ENCODE data around the gene UIMC1. TPM values are rescaled to one million over a fixed set of nuclear protein-coding genes. Genes with fewer than 3 reads are reported as not detected.

The UIMC1 gene
- total RNA-seq, 1 donor from 2014 or later = 72.5 TPM

DNA sequence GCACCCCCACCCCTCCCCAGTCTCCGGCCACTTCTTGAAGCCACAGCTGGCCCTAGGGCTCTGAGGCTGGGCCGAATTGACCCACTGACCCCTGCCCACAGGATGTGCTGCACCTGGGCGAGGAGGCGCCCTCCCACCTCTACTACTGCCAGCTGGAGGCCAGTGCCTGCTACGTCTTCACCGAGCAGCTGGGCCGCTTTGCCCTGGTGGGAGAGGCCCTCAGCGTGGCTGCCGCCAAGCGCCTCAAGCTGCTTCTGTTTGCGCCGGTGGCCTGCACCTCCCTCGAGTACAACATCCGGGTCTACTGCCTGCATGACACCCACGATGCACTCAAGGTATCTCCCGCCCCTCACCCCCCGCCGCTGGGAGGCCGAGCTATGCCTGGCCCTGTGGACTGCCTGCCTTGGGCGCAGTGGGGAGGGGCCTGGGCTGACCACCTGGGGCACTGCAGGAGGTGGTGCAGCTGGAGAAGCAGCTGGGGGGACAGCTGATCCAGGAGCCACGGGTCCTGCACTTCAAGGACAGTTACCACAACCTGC lies 128.7 kb downstream of the UIMC1 start:
- CTCF ChIA-PET = no interaction called here
- Mint-ChIP-seq H3K27me3 (peaks cover 26% of the 10 kb centered on the region), H3K27ac (no peak overlapping the region), H3K36me3 (ENCODE audit: low read depth) (no peaks in the 10 kb centered on the region), H3K4me1 (peaks cover 2% of the 10 kb centered on the region), H3K9me3 (no peaks in the 10 kb centered on the region), H3K4me3 (no peak overlapping the region)
- ATAC-seq (ENCODE audit: low read depth) (no peak), DNase-seq (no peak)
- intact Hi-C loops (cut with micrococcal nuclease) = no loop called here
- POLR2A ChIA-PET = no interaction called here
- TF ChIP-seq, protein P1, sequence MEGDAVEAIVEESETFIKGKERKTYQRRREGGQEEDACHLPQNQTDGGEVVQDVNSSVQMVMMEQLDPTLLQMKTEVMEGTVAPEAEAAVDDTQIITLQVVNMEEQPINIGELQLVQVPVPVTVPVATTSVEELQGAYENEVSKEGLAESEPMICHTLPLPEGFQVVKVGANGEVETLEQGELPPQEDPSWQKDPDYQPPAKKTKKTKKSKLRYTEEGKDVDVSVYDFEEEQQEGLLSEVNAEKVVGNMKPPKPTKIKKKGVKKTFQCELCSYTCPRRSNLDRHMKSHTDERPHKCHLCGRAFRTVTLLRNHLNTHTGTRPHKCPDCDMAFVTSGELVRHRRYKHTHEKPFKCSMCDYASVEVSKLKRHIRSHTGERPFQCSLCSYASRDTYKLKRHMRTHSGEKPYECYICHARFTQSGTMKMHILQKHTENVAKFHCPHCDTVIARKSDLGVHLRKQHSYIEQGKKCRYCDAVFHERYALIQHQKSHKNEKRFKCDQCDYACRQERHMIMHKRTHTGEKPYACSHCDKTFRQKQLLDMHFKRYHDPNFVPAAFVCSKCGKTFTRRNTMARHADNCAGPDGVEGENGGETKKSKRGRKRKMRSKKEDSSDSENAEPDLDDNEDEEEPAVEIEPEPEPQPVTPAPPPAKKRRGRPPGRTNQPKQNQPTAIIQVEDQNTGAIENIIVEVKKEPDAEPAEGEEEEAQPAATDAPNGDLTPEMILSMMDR (IDR thresholded peaks at IDR 0.05) = no peak

DNA sequence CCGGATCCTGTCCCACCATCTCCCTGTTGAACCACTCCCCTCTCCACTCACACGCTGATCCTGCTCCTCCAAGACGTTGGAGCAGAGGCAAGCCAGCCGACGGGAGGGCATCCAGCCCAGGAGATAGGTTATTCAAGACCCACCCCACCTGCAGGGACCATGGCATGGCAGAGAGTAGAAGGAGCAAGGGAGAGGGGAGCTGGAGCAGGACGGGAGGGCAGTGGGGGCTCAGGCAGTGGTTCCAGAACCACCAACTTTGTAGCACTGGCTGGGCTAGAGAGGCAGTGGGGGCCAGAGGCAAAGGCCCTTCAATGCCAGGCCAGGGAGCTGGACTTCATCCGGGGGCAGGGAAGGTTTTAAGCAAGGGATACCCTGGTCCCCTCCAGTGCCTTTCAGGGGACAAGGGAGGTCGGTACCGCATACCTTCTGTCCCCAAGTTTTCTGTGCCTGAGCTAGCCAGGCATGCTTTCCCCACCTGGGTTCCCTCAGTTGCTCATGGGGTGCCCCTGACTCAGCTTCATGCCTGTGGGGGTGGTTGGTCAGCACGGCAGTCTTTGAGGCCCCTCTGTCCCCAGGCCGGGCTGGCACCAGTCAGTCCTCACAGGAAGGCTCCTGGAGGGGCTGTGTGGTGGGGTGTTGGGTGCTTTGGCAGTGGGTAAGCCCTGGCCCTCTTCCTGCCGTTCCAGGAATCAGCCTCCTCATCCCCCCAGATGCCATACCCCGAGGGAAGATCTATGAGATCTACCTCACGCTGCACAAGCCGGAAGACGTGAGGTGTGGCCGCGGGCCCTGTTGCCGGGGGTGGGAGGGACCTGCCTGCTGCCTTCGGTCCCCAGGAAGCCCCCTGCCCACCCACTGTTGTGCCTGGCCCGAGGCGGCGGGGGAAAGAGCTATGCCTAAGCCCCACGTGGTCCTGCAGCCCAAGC lies 129.8 kb downstream of the UIMC1 start:
- intact Hi-C loops (cut with micrococcal nuclease) = no loop called here
- Mint-ChIP-seq H3K27ac (no peak overlapping the region), H3K36me3 (ENCODE audit: low read depth) (no peaks in the 10 kb centered on the region), H3K9me3 (no peaks in the 10 kb centered on the region), H3K4me3 (no peak overlapping the region), H3K4me1 (peaks cover 2% of the 10 kb centered on the region), H3K27me3 (peaks cover 26% of the 10 kb centered on the region)
- ChIA-PET CTCF (no interaction called here), POLR2A (no interaction called here)
- no peak for ATAC-seq (ENCODE audit: low read depth)
- TF ChIP-seq, protein P1 (IDR thresholded peaks at IDR 0.05) = no peak
- no peak for DNase-seq

DNA sequence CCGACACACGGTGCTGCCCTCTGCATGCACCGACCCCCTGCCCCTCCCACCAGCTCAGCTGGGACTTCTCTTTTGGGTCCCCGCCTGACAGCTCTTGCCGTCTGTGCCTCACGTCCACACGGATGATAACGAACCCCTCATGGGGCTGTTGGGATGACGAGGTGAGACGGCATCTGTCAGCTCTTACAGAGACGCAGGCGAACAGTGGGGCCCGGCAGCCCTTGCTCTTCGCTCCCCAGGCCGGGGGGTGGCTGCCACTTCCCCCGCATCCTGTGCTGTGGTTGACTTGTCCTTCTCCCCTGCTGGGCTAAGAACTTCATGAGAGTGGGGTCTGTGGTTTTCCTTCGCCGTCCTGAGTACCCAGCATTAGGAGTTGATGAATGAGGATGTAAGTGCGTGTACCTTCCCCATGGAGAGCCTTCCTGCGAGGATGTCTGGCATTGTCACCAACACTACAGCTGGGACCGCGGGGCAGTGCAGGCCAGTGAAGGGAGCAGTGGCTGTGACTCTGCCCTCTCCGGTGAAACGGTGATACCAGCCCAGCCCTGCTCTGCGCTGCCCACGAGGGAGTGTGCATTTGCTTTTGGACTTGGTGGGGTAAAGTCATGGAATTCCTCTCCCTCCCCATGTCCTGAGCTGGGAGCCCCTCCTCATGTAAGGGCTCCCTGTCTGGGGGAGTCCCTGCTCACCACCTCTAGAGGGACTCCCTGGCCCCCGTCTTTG lies 130.6 kb downstream of the UIMC1 start:
- TF ChIP-seq, protein P1 (IDR thresholded peaks at IDR 0.05) = no peak
- intact Hi-C loops (cut with micrococcal nuclease) = no loop called here
- Mint-ChIP-seq H3K36me3 (ENCODE audit: low read depth) (no peaks in the 10 kb centered on the region), H3K4me1 (peaks cover 2% of the 10 kb centered on the region), H3K4me3 (no peak overlapping the region), H3K27ac (no peak overlapping the region), H3K27me3 (peaks cover 26% of the 10 kb centered on the region), H3K9me3 (no peaks in the 10 kb centered on the region)
- ATAC-seq (ENCODE audit: low read depth) (no peak), DNase-seq (no peak)
- CTCF ChIA-PET = interaction anchor here (0.6 kb wide), 1 partner anchor 10 kb away, joined by 3 read pairs; no protein-coding TSS in a partner anchor
- POLR2A ChIA-PET = no interaction called here

DNA sequence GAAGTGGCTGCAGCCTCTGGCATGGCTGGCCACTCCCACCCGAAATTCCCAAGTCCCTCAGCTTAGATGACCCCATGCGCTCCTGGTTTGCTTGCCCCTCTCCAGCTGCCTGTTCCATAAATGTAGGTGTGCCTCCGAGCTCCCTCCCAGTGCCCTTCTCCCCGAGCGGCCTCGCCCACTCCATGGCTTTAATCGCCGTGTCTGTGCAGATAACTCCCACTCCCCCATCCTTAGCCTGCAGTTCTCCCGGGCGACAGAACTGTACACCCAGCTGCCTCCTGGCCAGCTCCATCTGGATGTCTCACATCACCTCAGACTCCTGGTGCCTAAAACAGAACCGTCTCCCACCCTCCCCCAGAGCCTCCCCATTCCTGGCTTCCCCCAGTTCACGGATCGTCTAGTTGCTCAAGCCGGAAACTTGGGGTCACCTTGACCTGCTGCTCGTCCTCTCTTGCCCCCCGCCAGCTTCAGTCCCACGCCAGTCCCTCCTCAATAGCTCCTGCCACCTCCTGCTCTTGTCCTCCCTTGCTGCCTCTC lies 131.5 kb downstream of the UIMC1 start:
- ChIA-PET POLR2A (no interaction called here), CTCF (no interaction called here)
- Mint-ChIP-seq H3K27ac (no peak overlapping the region), H3K4me1 (peaks cover 6% of the 10 kb centered on the region), H3K27me3 (peaks cover 26% of the 10 kb centered on the region), H3K4me3 (no peak overlapping the region), H3K36me3 (ENCODE audit: low read depth) (no peaks in the 10 kb centered on the region), H3K9me3 (no peaks in the 10 kb centered on the region)
- intact Hi-C loops (cut with micrococcal nuclease) = no loop called here
- TF ChIP-seq, protein P1 (IDR thresholded peaks at IDR 0.05) = no peak
- ATAC-seq (ENCODE audit: low read depth) (no peak), DNase-seq (no peak)

All from activated B cell treated with CpG ODN at 0.5 μM for 24 hours (primary cell).